Aortic smooth muscle cell (primary cell): ENCODE results near the gene GNPDA2. TPM values are rescaled to one million over a fixed set of nuclear protein-coding genes. Genes with fewer than 3 reads are reported as not detected.

Experiments
- total RNA-seq: library from RNA; depleted of rRNA; stranded (reverse); fragments of >200 nt; gene quantifications from 2 replicates; pipeline ENCODE4 v1.2.3, GENCODE V29; 2014

The GNPDA2 gene
- 25.7 and 26.8 TPM in 2 replicates for total RNA-seq

DNA sequence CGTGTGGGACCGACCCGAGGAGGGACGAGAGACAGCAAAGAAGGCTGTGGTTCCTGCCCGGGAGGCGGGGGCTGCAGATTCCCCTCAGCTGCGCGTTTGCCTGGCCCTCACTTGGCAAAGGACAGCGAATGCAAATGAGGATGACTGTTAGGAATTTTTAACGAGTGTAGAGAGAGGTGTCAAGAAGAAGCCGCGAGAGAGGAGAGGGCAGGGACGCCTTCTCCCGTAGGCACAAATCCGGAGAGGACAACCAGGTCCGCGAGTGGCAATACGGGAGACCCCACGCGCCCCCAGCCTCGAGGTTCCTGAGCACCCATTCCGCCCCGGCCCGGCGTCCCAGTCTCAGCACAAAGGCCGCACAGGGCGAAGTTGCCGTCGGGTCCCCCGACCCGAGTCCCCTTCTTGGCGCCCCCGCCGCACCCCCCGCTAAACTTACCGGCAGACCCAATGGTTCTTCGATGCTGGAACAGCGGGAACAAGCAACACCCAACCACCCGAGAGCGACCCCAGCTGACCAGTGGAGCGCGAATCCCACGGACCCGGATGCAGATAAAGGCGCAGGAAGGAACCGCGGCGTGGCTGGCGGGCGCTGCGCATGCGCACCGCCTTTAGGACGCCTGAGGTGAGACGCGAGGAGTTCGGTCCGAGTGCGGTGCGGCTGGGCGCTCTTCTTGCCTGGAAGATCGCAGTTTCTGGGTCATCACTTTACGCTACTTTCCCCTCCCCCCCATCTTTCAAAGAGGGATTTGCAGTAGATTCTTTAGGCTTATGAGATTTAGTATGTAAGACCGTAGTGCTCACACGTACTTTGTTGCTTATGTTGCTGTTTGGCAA is at the start of gene GNPDA2:
GNPDA2 (minus strand) TSS at position 519 of the 834 bp plus-strand sequence. CDS start 4,349 bp downstream, outside the sequence.

DNA sequence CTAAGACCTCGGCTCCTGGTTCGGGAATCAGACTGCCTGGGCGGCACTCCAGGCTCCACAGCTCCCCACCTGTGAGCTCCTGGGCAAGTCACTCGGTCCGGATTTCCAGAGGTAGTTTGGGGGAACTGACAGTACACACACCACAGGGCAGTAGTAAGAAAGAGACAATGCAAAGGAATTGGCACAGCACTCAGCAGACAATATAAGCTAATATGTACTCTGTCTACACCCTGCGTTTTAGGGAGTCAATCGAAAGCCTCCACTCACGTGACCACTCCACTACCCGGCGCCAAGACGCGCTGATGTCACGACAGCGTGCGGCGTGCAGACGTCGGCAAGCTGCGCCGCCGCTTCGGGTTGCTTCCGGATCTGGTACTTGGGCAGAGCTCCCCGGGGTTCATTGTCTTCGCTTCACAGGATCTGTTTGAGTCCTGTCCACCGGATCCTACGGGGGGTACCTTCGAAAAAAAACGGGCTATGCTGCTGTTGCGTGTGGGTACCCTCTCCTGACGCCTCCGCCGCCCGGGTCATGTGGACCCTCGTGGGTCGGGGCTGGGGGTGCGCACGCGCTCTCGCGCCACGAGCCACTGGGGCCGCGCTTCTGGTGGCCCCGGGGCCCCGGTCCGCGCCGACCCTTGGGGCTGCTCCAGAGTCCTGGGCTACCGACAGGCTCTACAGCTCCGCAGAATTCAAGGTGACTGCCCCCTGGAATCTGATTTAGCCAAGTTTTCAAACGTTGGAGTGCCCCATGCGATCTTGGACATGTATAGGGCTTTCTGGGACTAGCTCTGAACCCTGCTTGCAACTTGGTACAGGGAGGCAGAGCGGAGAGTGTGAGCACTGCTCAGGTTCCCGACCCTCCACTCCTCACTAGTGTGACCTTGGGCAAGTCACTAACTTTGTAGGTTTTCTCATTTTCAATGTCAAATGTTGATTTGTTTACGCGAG is 48.0 kb downstream of the GNPDA2 start, which contains the start of gene GUF1:
GUF1 (plus strand) TSS at position 327 of the 948 bp plus-strand sequence; CDS start at position 530, 203 bp downstream.

Other genes with a start within 250 kb of the GNPDA2 start
- gene YIPF7, start 74.9 kb downstream of the GNPDA2 start, total RNA-seq = 0.12 TPM in 1 of 2 replicates, not detected in the other
- 8.2 and 10.3 TPM in 2 replicates for gene GUF1, start 48.1 kb downstream of the GNPDA2 start, total RNA-seq